ENCODE results near the gene RFC2. TPM values are rescaled to one million over a fixed set of nuclear protein-coding genes. Genes with fewer than 3 reads are reported as not detected.
A peak's percentile ranks its signal among the peaks of the same experiment; 100 is the strongest.

The RFC2 gene
- total and polyA plus RNA-seq, 10 of the 15 experiments (the other 5 are each of a cell fraction or from before 2014, with no cell fraction given): 25.8 to 145 (median 90.9) TPM

DNA sequence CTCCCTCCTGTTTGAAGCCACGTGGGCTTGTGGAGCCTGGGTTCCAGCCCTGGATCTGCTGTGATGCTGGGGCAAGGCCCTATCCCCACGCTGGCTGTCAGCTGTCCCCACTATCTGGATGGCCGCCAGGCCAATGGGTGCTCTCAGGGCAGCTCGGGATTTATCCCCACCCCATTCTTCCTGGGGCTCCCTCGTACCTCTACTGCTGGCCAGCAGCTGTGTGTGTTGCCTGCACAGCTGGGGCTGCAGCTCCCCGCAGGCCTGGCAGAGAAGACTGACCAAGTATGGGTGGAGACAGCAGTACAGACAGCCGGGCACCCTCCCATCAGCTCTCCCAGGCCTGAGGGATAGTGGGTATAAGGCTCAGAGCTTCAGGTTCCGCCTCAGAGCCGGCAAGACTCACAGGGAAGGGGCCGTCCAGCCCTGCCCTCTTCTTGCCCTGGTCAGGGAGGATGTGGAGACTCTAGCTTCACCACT lies 48.6 kb upstream of the RFC2 start (continued):
- TF ChIP-seq EGR1 (IDR thresholded peaks at IDR 0.05; ENCODE audit: borderline replicate concordance in 1 of 2, low read depth in 2 of 2, low read length in 2 of 2) (no peak), NFXL1 (IDR thresholded peaks at IDR 0.05; ENCODE audit: borderline replicate concordance) (no peak), BMI1 (IDR thresholded peaks at IDR 0.05; ENCODE audit: borderline replicate concordance) (no peak), MXI1 (IDR thresholded peaks at IDR 0.05; ENCODE audit: low read depth, low read length) (no peak)

DNA sequence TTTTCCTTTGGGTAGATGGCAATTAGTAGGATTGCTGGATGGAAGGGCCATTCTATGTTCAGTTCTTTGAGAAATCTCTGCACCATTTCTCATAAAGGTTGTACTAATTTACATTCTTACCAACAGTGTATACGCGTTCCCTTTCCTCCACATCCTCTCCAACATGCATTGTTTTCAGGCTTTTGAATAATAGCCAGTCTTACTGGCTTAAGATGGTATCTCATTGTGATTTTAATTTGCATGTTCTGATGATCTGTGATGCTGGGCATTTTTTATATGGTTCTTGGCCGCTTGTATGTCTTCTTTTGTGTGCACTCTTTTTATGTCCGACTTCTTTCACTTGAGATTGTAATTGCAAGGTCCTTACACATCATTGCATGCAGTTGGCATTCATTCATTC lies 46.7 kb upstream of the RFC2 start:
- Histone ChIP-seq H2AFZ (ENCODE audit: control insufficient read depth, low read depth, low read length) (no peak overlapping the region), H3K4me2 (ENCODE audit: control insufficient read depth, insufficient read depth) (no peak overlapping the region), H3K27me3 (replicated peaks in 1 of 2; ENCODE audit: control insufficient read depth in 2 of 2, insufficient read depth in 2 of 2, low read length in 1 of 2) (no peaks in the 10 kb centered on the region), H4K20me1 (ENCODE audit: control insufficient read depth, insufficient read depth) (no peaks in the 10 kb centered on the region), H3K9ac (ENCODE audit: control insufficient read depth, insufficient read depth, low read length) (no peak overlapping the region), H3K36me3 (ENCODE audit: control insufficient read depth in 2 of 2, insufficient read depth in 2 of 2, low read length in 1 of 2) (peaks cover 0 to 15% of the 10 kb centered on the region in 2 experiments; a peak in 2 of 4 replicates), H3K4me3 (no peak overlapping the region), H3K79me2 (ENCODE audit: control insufficient read depth, insufficient read depth, low read length) (peaks cover 57% of the 10 kb centered on the region), H3K4me1 (ENCODE audit: control insufficient read depth, insufficient read depth, low read length) (peaks cover 2% of the 10 kb centered on the region), H3K9me3 (replicated peaks; ENCODE audit: control insufficient read depth, insufficient read depth, low read length) (no peaks in the 10 kb centered on the region; the same call in 2 of the 3 replicates), H3K27ac (ENCODE audit: control insufficient read depth, insufficient read depth) (no peak overlapping the region)
- ChIA-PET POLR2A (no interaction called here), SMC1A (ENCODE audit: uncharacterized antibody, unreplicated experiment) (no interaction called here), CTCF (no interaction called here), RAD21 (ENCODE audit: unreplicated experiment) (no interaction called here)
- no peak for FAIRE-seq
- intact Hi-C loops (cut with micrococcal nuclease; ENCODE audit: unreplicated experiment) (loop anchor here (10.0 kb wide), 1 partner anchor 64 kb away; no protein-coding TSS in a partner anchor), in situ Hi-C loops (cut with MboI) (no loop called here)
- DNase-seq (ENCODE audit: low read depth, low spot score): no peak
- TF ChIP-seq, protein P1, sequence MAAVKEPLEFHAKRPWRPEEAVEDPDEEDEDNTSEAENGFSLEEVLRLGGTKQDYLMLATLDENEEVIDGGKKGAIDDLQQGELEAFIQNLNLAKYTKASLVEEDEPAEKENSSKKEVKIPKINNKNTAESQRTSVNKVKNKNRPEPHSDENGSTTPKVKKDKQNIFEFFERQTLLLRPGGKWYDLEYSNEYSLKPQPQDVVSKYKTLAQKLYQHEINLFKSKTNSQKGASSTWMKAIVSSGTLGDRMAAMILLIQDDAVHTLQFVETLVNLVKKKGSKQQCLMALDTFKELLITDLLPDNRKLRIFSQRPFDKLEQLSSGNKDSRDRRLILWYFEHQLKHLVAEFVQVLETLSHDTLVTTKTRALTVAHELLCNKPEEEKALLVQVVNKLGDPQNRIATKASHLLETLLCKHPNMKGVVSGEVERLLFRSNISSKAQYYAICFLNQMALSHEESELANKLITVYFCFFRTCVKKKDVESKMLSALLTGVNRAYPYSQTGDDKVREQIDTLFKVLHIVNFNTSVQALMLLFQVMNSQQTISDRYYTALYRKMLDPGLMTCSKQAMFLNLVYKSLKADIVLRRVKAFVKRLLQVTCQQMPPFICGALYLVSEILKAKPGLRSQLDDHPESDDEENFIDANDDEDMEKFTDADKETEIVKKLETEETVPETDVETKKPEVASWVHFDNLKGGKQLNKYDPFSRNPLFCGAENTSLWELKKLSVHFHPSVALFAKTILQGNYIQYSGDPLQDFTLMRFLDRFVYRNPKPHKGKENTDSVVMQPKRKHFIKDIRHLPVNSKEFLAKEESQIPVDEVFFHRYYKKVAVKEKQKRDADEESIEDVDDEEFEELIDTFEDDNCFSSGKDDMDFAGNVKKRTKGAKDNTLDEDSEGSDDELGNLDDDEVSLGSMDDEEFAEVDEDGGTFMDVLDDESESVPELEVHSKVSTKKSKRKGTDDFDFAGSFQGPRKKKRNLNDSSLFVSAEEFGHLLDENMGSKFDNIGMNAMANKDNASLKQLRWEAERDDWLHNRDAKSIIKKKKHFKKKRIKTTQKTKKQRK (IDR thresholded peaks at IDR 0.05; ENCODE audit: low read depth, low read length): no peak
- TF ChIP-seq HDGF (IDR thresholded peaks at IDR 0.05): no peak
- TF ChIP-seq, protein P2, sequence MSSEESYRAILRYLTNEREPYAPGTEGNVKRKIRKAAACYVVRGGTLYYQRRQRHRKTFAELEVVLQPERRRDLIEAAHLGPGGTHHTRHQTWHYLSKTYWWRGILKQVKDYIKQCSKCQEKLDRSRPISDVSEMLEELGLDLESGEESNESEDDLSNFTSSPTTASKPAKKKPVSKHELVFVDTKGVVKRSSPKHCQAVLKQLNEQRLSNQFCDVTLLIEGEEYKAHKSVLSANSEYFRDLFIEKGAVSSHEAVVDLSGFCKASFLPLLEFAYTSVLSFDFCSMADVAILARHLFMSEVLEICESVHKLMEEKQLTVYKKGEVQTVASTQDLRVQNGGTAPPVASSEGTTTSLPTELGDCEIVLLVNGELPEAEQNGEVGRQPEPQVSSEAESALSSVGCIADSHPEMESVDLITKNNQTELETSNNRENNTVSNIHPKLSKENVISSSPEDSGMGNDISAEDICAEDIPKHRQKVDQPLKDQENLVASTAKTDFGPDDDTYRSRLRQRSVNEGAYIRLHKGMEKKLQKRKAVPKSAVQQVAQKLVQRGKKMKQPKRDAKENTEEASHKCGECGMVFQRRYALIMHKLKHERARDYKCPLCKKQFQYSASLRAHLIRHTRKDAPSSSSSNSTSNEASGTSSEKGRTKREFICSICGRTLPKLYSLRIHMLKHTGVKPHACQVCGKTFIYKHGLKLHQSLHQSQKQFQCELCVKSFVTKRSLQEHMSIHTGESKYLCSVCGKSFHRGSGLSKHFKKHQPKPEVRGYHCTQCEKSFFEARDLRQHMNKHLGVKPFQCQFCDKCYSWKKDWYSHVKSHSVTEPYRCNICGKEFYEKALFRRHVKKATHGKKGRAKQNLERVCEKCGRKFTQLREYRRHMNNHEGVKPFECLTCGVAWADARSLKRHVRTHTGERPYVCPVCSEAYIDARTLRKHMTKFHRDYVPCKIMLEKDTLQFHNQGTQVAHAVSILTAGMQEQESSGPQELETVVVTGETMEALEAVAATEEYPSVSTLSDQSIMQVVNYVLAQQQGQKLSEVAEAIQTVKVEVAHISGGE (CRISPR knock-in tag; IDR thresholded peaks at IDR 0.05): no peak
- ATAC-seq: no peak
- WGBS (ENCODE audit: insufficient coverage, insufficient replicate concordance, low lambda C conversion rate, missing lambda C conversion rate): 73% methylated on average over 4 of the region's 4 CpGs
- BruUV-seq (replicated peaks): TSS peak; percentile 27
